ENCODE data around the gene HIVEP3.
A peak's percentile ranks its signal among the peaks of the same experiment; 100 is the strongest.

HIVEP3 gene

DNA sequence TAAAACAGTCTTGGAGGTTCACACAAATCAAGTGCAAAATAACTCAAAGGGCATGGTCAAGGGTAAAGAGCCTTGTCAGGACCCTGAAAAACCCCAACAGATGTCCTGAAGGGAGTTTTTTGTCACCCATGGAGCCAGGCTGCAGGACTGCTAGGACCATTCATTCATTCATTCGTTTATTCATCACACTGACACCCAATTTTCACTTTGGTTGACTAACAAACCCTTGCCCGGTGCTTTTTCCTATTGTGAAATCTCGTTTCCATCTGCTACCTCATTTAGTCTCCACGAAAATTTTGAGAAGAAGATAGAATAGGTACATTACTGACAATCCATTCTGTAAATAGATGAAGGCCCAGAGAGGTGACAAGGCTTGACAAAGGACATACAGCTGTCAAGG, 216.0 kb downstream of the HIVEP3 start:
- no peak for TF ChIP-seq EZH2phosphoT487 (IDR thresholded peaks at IDR 0.05; ENCODE audit: low read length)
- TF ChIP-seq EZH2 (optimal IDR thresholded peaks at IDR 0.05; ENCODE audit: low read depth, low read length), result no peak
- TF ChIP-seq, protein P1, sequence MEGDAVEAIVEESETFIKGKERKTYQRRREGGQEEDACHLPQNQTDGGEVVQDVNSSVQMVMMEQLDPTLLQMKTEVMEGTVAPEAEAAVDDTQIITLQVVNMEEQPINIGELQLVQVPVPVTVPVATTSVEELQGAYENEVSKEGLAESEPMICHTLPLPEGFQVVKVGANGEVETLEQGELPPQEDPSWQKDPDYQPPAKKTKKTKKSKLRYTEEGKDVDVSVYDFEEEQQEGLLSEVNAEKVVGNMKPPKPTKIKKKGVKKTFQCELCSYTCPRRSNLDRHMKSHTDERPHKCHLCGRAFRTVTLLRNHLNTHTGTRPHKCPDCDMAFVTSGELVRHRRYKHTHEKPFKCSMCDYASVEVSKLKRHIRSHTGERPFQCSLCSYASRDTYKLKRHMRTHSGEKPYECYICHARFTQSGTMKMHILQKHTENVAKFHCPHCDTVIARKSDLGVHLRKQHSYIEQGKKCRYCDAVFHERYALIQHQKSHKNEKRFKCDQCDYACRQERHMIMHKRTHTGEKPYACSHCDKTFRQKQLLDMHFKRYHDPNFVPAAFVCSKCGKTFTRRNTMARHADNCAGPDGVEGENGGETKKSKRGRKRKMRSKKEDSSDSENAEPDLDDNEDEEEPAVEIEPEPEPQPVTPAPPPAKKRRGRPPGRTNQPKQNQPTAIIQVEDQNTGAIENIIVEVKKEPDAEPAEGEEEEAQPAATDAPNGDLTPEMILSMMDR (IDR thresholded peaks at IDR 0.05; ENCODE audit: low read length), result no peak
- Histone ChIP-seq H3K9ac (ENCODE audit: low read length) (no peak overlapping the region), H3K4me3 (ENCODE audit: low read length) (no peak overlapping the region), H3F3A (ENCODE audit: insufficient read depth, low read length) (peaks cover 37% of the 10 kb centered on the region), H2AFZ (ENCODE audit: low read length) (no peak overlapping the region), H3K4me1 (ENCODE audit: low read length) (peaks cover 42% of the 10 kb centered on the region), H3K9me2 (replicated peaks; ENCODE audit: insufficient read depth, low read length) (no peaks in the 10 kb centered on the region), H4K20me1 (ENCODE audit: insufficient read depth, low read length) (no peaks in the 10 kb centered on the region), H3K9me3 (replicated peaks; ENCODE audit: insufficient read depth, low read length) (no peaks in the 10 kb centered on the region), H3K36me3 (replicated peaks; ENCODE audit: insufficient read depth, low read length) (no peaks in the 10 kb centered on the region), H3K27ac (ENCODE audit: low read length) (no peak overlapping the region), H3K79me2 (ENCODE audit: low read length) (no peaks in the 10 kb centered on the region), H3K27me3 (replicated peaks; ENCODE audit: insufficient read depth, low read length) (no peaks in the 10 kb centered on the region), H3K4me2 (ENCODE audit: low read depth, low read length) (no peak overlapping the region)
- no peak for DNase-seq

DNA sequence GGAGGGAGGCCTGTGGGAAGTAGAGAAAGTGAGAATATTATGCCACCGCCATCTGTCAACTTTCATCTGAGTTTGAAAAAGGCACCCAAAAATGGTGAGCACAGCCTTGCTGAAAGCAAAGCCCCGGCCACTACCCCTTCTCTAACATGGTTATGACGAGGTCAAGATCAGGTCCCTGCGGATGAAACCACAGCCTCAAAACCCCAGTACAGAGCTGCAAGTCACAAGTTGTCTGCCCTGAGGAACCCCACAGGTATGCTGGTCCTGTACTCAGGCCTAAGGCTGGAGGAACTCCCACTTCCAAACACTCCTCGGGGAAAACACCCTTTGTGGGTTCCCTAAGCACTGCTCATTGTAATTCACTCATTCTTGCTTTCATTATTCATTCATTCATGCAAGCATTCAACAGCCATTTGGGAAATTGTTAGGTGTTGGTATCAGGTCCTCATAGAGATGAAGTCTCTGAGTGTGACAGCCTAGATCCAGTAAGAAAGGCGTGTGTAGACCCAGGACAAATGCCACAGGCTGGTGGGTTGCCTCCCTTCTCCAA, 217.7 kb downstream of the HIVEP3 start:
- H3K9ac ChIP-seq (ENCODE audit: low read length), result no peak overlapping the region
- H3K27me3 ChIP-seq (replicated peaks; ENCODE audit: insufficient read depth, low read length), result no peaks in the 10 kb centered on the region
- H3F3A ChIP-seq (ENCODE audit: insufficient read depth, low read length), result peaks cover 37% of the 10 kb centered on the region
- H3K4me2 ChIP-seq (ENCODE audit: low read depth, low read length), result peak overlapping the region; percentile 38
- H3K9me3 ChIP-seq (replicated peaks; ENCODE audit: insufficient read depth, low read length), result no peaks in the 10 kb centered on the region
- peaks cover 48% of the 10 kb centered on the region for H3K4me1 ChIP-seq (ENCODE audit: low read length)
- no peak overlapping the region for H2AFZ ChIP-seq (ENCODE audit: low read length)
- no peaks in the 10 kb centered on the region for H3K9me2 ChIP-seq (replicated peaks; ENCODE audit: insufficient read depth, low read length)
- no peaks in the 10 kb centered on the region for H3K36me3 ChIP-seq (replicated peaks; ENCODE audit: insufficient read depth, low read length)
- no peaks in the 10 kb centered on the region for H3K79me2 ChIP-seq (ENCODE audit: low read length)
- no peak overlapping the region for H3K4me3 ChIP-seq (ENCODE audit: low read length)
- TF ChIP-seq, protein P1 (IDR thresholded peaks at IDR 0.05; ENCODE audit: low read length), result no peak
- no peak for TF ChIP-seq EZH2 (optimal IDR thresholded peaks at IDR 0.05; ENCODE audit: low read depth, low read length)
- peak; percentile 80 for DNase-seq
- H3K27ac ChIP-seq (ENCODE audit: low read length), result peak overlapping the region; percentile 34; the same call in 1 of the 2 replicates
- H4K20me1 ChIP-seq (ENCODE audit: insufficient read depth, low read length), result no peaks in the 10 kb centered on the region

DNA sequence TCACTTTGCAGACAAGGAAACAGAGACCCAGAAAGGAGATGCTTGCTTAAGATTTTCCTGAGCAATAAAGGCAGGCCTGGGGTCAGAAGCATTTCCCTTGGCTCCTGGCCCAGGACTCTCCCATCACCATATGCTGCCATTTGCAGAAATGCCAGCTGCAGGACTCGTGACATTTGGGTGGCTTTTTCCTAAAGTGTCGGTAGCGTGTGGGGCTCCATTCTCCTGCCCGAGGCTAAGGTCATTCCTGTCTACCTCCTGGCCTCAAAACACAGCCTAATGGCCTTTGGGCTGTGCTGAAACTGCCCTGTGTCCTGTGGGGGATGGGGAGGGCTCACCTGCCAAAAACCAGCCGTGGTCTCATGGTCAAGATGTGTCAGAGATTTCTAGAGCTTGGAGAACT, 218.1 kb downstream of the HIVEP3 start:
- 0 out of 2 replicates have a peak overlapping the region, but pooled peaks have one; percentile 38 for H3K4me2 ChIP-seq (ENCODE audit: low read depth, low read length)
- H2AFZ ChIP-seq (ENCODE audit: low read length), result no peak overlapping the region
- no peaks in the 10 kb centered on the region for H3K9me3 ChIP-seq (replicated peaks; ENCODE audit: insufficient read depth, low read length)
- H3K36me3 ChIP-seq (replicated peaks; ENCODE audit: insufficient read depth, low read length), result no peaks in the 10 kb centered on the region
- H3K27ac ChIP-seq (ENCODE audit: low read length), result peak overlapping the region; percentile 34; the same call in 1 of the 2 replicates
- no peak for TF ChIP-seq EZH2 (optimal IDR thresholded peaks at IDR 0.05; ENCODE audit: low read depth, low read length)
- no peak for TF ChIP-seq EZH2phosphoT487 (IDR thresholded peaks at IDR 0.05; ENCODE audit: low read length)
- TF ChIP-seq, protein P1 (IDR thresholded peaks at IDR 0.05; ENCODE audit: low read length), result no peak
- H3F3A ChIP-seq (ENCODE audit: insufficient read depth, low read length), result peaks cover 37% of the 10 kb centered on the region
- DNase-seq, result no peak
- peaks cover 48% of the 10 kb centered on the region for H3K4me1 ChIP-seq (ENCODE audit: low read length)
- H3K4me3 ChIP-seq (ENCODE audit: low read length), result no peak overlapping the region
- no peaks in the 10 kb centered on the region for H3K27me3 ChIP-seq (replicated peaks; ENCODE audit: insufficient read depth, low read length)
- H3K9ac ChIP-seq (ENCODE audit: low read length), result no peak overlapping the region
- no peaks in the 10 kb centered on the region for H3K79me2 ChIP-seq (ENCODE audit: low read length)
- no peaks in the 10 kb centered on the region for H4K20me1 ChIP-seq (ENCODE audit: insufficient read depth, low read length)
- no peaks in the 10 kb centered on the region for H3K9me2 ChIP-seq (replicated peaks; ENCODE audit: insufficient read depth, low read length)
